HL-60 (cell line): ENCODE results near the gene CAND1.

Experiments used
- DNase-seq, 2 experiments: peaks; one replicate each; pipeline ENCODE4 v3.0.0-alpha.2; 2010 to 2020; ENCODE audit warnings: low read depth in 1 of 2, low spot score in 1 of 2
- H3K27ac ChIP-seq: fragments of 250-450 bp; sonication (Bioruptor Pico); replicated peaks from 2 replicates; pipeline ENCODE4 v1.5.1; 2020; ENCODE audit warnings: mild to moderate bottlenecking, moderate library complexity
- H3K27me3 ChIP-seq: fragments of 250-450 bp; sonication (Bioruptor Pico); 2 replicates; pipeline ENCODE4 v1.5.1; 2021; ENCODE audit warnings: mild to moderate bottlenecking, moderate library complexity; ENCODE audit not compliant: insufficient read depth, poor library complexity, severe bottlenecking
- H3K4me3 ChIP-seq: replicated peaks from 2 replicates; pipeline ENCODE4 v1.5.1; 2011; ENCODE audit warnings: mild to moderate bottlenecking, control low read depth, low read length; ENCODE audit not compliant: insufficient read depth
- CTCF ChIP-seq: IDR thresholded peaks from one replicate; pipeline ENCODE4 v1.5.1; 2011; ENCODE audit warnings: low read length, control low read depth, inconsistent platforms; ENCODE audit not compliant: insufficient read depth
- GABPA ChIP-seq: IDR thresholded peaks from 2 replicates; pipeline ENCODE4 v1.6.1; 2012; ENCODE audit warnings: low read depth
- POLR2AphosphoS5 ChIP-seq: IDR thresholded peaks from 2 replicates; pipeline ENCODE4 v1.6.1; 2012; ENCODE audit warnings: low read depth
- REST ChIP-seq: IDR thresholded peaks from 2 replicates; pipeline ENCODE4 v1.6.1; 2012; ENCODE audit warnings: low read depth; ENCODE audit not compliant: insufficient replicate concordance
- SPI1 ChIP-seq: IDR thresholded peaks from 2 replicates; pipeline ENCODE4 v1.6.1; 2012; ENCODE audit warnings: low read depth, mild to moderate bottlenecking, borderline replicate concordance

The CAND1 gene

GRCh38 chr12:67362526-67362925 lies 93.4 kb downstream of the CAND1 start:
- DNase-seq = peak in 1 of 2 experiments; percentile 8
- no peak overlapping the region for H3K27ac ChIP-seq
- TF ChIP-seq SPI1 = no peak
- no peak for TF ChIP-seq REST
- TF ChIP-seq POLR2AphosphoS5 = no peak
- TF ChIP-seq CTCF = no peak
- no peak for TF ChIP-seq GABPA

GRCh38 chr12:67364228-67364627 lies 95.1 kb downstream of the CAND1 start:
- DNase-seq = no peak
- Histone ChIP-seq H3K4me3 (no peak overlapping the region), H3K27me3 (no peaks in the 10 kb centered on the region), H3K27ac (no peak overlapping the region)
- TF ChIP-seq GABPA (no peak), REST (no peak), CTCF (no peak), POLR2AphosphoS5 (no peak), SPI1 (no peak)

More at GRCh38 chr12:67362526-67362925, 93.4 kb downstream of the CAND1 start:
- H3K27me3 ChIP-seq = no peaks in the 10 kb centered on the region
- H3K4me3 ChIP-seq = no peak overlapping the region

GRCh38 chr12:67365131-67365530 lies 96.0 kb downstream of the CAND1 start:
- no peak for DNase-seq
- TF ChIP-seq CTCF = no peak
- no peaks in the 10 kb centered on the region for H3K27me3 ChIP-seq
- H3K4me3 ChIP-seq = no peak overlapping the region
- H3K27ac ChIP-seq = no peak overlapping the region

- no peak overlapping the region for H3K4me3 ChIP-seq
- TF ChIP-seq SPI1 (no peak), POLR2AphosphoS5 (no peak), GABPA (no peak), REST (no peak), CTCF (no peak)
- no peak overlapping the region for H3K27ac ChIP-seq
- H3K27me3 ChIP-seq = no peaks in the 10 kb centered on the region
- DNase-seq = no peak
These were observed 98.7 kb downstream of the CAND1 start for GRCh38 chr12:67367843-67368242.
